Measurements from ENCODE around the gene ABHD17A. TPM values are rescaled to one million over a fixed set of nuclear protein-coding genes. Genes with fewer than 3 reads are reported as not detected.

ABHD17A gene
- total RNA-seq, 2 donors from 2014 or later: 50.6 to 52.9 TPM

DNA sequence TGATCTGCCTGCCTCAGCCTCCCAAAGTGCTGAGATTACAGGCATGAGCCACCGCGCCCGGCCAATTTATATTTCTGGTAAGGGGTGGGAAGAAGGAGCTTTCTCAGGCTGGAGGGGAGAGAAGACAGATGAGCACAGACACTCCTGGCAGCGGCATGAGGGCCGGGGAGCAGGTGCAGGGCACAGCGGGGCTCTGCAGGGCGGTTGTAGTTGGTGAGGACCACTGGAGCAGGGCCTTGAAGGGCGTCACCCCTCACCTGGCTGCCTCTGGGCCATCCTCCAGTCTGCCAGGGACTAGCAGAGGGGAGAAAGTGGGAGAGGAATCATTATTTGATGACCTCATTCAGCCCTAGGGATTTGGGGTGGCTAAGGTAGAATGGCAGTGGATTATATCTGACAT lies 47.1 kb upstream of the ABHD17A start:
- H3K27ac Mint-ChIP-seq: no peak overlapping the region
- H3K9ac ChIP-seq (ENCODE audit: extremely low read depth, low read length, poor library complexity, severe bottlenecking): no peak overlapping the region
- no peaks in the 10 kb centered on the region for H3K4me1 Mint-ChIP-seq
- TF ChIP-seq, protein P1, sequence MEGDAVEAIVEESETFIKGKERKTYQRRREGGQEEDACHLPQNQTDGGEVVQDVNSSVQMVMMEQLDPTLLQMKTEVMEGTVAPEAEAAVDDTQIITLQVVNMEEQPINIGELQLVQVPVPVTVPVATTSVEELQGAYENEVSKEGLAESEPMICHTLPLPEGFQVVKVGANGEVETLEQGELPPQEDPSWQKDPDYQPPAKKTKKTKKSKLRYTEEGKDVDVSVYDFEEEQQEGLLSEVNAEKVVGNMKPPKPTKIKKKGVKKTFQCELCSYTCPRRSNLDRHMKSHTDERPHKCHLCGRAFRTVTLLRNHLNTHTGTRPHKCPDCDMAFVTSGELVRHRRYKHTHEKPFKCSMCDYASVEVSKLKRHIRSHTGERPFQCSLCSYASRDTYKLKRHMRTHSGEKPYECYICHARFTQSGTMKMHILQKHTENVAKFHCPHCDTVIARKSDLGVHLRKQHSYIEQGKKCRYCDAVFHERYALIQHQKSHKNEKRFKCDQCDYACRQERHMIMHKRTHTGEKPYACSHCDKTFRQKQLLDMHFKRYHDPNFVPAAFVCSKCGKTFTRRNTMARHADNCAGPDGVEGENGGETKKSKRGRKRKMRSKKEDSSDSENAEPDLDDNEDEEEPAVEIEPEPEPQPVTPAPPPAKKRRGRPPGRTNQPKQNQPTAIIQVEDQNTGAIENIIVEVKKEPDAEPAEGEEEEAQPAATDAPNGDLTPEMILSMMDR (conservative IDR thresholded peaks at IDR 0.05): no peak
- peaks cover 17% of the 10 kb centered on the region for H3K9me3 Mint-ChIP-seq
- peaks cover 7% of the 10 kb centered on the region for H3K36me3 Mint-ChIP-seq (ENCODE audit: low read depth)
- peaks cover 5% of the 10 kb centered on the region for H3K9me3 ChIP-seq (ENCODE audit: control insufficient read depth, low read length)
- no peak overlapping the region for H3K4me3 Mint-ChIP-seq
- H3K27me3 Mint-ChIP-seq (ENCODE audit: insufficient read depth): peaks cover 23% of the 10 kb centered on the region
- H3K4me3 ChIP-seq (ENCODE audit: low read length): no peak overlapping the region
- DNase-seq: no peak
- H3K36me3 ChIP-seq (ENCODE audit: control insufficient read depth, insufficient read depth, low read length): no peaks in the 10 kb centered on the region
- H3K27ac ChIP-seq (ENCODE audit: low read depth, low read length): no peak overlapping the region
- H3K4me1 ChIP-seq (ENCODE audit: control insufficient read depth, insufficient read depth, low read length): no peaks in the 10 kb centered on the region
- WGBS, 2 experiments (ENCODE audit: insufficient coverage in 1 of 2, insufficient read length in 1 of 2): 82 to 85% methylated on average over 2 to 8 of the region's 8 CpGs
- H3K27me3 ChIP-seq (ENCODE audit: control insufficient read depth, insufficient read depth, low read length, poor library complexity, severe bottlenecking): no peaks in the 10 kb centered on the region

DNA sequence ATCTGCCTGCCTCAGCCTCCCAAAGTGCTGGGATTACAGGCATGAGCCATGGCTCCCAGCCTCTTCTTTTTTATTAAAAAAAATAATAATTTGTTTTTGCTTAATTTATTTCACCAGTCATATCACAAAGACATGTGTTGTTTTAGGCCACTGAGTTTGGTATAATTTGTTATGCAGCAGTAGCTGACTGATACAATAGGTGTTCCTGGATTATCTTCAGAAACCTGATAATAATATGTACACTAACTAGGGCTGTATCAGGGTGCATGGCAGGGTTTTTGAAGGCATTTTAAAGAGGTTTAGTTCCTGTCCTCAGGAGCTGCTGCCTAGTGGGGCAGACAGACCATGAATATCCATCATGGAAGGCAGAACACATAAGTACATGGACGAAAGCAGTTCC lies 46.1 kb upstream of the ABHD17A start:
- no peak overlapping the region for H3K27ac Mint-ChIP-seq
- Histone ChIP-seq H3K27me3 (ENCODE audit: control insufficient read depth, insufficient read depth, low read length, poor library complexity, severe bottlenecking) (no peaks in the 10 kb centered on the region), H3K27ac (ENCODE audit: low read depth, low read length) (no peak overlapping the region), H3K36me3 (ENCODE audit: control insufficient read depth, insufficient read depth, low read length) (no peaks in the 10 kb centered on the region), H3K4me3 (ENCODE audit: low read length) (no peak overlapping the region), H3K9me3 (ENCODE audit: control insufficient read depth, low read length) (peaks cover 5% of the 10 kb centered on the region), H3K4me1 (ENCODE audit: control insufficient read depth, insufficient read depth, low read length) (no peaks in the 10 kb centered on the region), H3K9ac (ENCODE audit: extremely low read depth, low read length, poor library complexity, severe bottlenecking) (no peak overlapping the region)
- H3K9me3 Mint-ChIP-seq: peaks cover 17% of the 10 kb centered on the region
- no peak for DNase-seq
- H3K4me1 Mint-ChIP-seq: no peaks in the 10 kb centered on the region
- TF ChIP-seq, protein P1 (conservative IDR thresholded peaks at IDR 0.05): no peak
- no peak overlapping the region for H3K4me3 Mint-ChIP-seq
- H3K27me3 Mint-ChIP-seq (ENCODE audit: insufficient read depth): peaks cover 23% of the 10 kb centered on the region
- peaks cover 7% of the 10 kb centered on the region for H3K36me3 Mint-ChIP-seq (ENCODE audit: low read depth)
- WGBS, 2 experiments (ENCODE audit: insufficient coverage in 1 of 2, insufficient read length in 1 of 2): 97 to 100% methylated on average over 1 of the region's 1 CpG

DNA sequence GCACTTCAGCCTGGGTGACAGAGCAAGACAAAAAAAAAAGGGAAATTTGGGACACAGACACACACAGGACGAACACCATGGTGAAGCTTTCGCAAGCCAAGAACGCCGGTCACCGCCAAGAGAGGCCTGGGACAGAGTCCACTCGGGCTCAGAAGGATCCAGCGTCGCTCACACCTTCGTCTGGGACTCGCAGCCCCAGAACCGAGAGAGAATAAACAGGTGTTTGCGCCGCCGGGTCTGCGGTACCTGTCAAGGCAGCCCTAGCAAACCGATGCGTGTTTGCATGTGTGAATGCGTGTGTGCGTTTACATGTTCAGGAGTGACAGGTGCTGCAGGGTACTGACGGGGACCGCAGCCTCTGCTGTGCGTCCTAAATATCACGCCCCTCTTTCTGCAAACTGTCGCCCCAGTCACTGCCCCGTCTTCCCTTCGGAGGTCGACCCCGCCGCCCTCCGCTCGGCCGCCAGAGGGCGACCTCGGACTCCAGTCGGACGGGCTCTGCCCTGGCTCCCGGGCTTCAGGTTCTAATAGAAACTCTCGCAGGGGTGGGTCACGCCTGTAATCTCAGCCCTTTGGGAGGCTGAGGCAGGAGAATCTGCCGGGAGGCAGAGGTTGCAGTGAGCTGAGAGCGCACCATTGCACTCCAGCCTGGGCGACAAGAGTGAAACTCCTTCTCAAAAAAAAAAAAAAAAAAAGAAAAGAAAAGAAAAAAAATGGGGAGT lies 43.9 kb upstream of the ABHD17A start:
- no peak overlapping the region for H3K9ac ChIP-seq (ENCODE audit: extremely low read depth, low read length, poor library complexity, severe bottlenecking)
- Mint-ChIP-seq H3K4me3 (peak overlapping the region; percentile 39), H3K27ac (no peak overlapping the region), H3K9me3 (peaks cover 16% of the 10 kb centered on the region), H3K36me3 (ENCODE audit: low read depth) (peaks cover 10% of the 10 kb centered on the region), H3K4me1 (no peaks in the 10 kb centered on the region), H3K27me3 (ENCODE audit: insufficient read depth) (peaks cover 19% of the 10 kb centered on the region)
- peak overlapping the region; percentile 56 for H3K4me3 ChIP-seq (ENCODE audit: low read length)
- peak; percentile 95 for DNase-seq
- no peaks in the 10 kb centered on the region for H3K27me3 ChIP-seq (ENCODE audit: control insufficient read depth, insufficient read depth, low read length, poor library complexity, severe bottlenecking)
- peaks cover 5% of the 10 kb centered on the region for H3K9me3 ChIP-seq (ENCODE audit: control insufficient read depth, low read length)
- WGBS, 2 experiments (ENCODE audit: insufficient coverage in 1 of 2, insufficient read length in 1 of 2): 25 to 26% methylated on average over 21 to 40 of the region's 42 CpGs
- TF ChIP-seq, protein P1 (conservative IDR thresholded peaks at IDR 0.05): peak; percentile 89
- H3K27ac ChIP-seq (ENCODE audit: low read depth, low read length): no peak overlapping the region
- H3K36me3 ChIP-seq (ENCODE audit: control insufficient read depth, insufficient read depth, low read length): no peaks in the 10 kb centered on the region
- no peaks in the 10 kb centered on the region for H3K4me1 ChIP-seq (ENCODE audit: control insufficient read depth, insufficient read depth, low read length)

Data from endodermal cell (in vitro differentiated cells).